ENCODE results near the gene DLG2.

Gene DLG2

GRCh38 chr11:83941050-83941449, 1686.1 kb downstream of the DLG2 start:
- DNase-seq, result no peak

DNA sequence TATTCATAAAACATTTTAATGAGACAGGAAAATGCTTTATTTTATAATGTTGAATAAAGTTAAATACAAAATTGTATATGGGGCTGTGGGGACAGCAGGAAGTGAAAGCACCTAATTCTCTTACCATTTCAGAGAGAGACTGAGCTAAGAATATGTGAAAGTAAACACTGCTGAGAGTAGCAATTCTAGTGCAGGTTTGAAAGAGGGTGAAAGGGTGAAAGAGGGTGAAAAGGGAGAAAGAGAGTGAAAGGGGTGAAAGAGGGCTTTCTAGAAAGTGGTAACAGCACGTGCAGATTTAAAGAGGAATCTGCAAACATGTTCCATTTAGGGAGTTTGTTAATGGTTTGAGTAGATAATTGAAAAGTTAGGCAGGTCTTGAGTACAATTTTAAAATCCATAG, 1689.0 kb downstream of the DLG2 start:
- DNase-seq, result no peak

DNA sequence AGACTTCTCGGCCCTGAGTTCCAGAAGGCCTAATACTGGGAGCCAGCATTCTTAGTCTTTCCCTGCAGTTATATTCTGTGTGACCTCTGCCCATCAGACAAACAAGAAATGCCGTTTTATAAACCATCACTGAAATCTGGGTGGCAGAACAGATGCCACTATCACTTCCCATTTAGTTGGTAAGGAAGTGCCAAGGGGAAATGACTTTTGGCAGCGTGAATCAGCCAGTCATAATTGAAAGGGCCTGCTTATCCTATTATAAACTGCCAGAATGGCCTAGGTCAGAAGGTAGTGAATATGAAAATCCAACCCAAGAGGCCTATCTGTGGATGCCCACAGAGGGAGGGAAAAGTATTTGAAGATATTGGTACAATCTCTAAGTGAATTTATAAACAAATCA, 1694.1 kb downstream of the DLG2 start:
- no peak for DNase-seq

GRCh38 chr11:83927422-83927821, 1699.7 kb downstream of the DLG2 start:
- DNase-seq, result no peak

DNA sequence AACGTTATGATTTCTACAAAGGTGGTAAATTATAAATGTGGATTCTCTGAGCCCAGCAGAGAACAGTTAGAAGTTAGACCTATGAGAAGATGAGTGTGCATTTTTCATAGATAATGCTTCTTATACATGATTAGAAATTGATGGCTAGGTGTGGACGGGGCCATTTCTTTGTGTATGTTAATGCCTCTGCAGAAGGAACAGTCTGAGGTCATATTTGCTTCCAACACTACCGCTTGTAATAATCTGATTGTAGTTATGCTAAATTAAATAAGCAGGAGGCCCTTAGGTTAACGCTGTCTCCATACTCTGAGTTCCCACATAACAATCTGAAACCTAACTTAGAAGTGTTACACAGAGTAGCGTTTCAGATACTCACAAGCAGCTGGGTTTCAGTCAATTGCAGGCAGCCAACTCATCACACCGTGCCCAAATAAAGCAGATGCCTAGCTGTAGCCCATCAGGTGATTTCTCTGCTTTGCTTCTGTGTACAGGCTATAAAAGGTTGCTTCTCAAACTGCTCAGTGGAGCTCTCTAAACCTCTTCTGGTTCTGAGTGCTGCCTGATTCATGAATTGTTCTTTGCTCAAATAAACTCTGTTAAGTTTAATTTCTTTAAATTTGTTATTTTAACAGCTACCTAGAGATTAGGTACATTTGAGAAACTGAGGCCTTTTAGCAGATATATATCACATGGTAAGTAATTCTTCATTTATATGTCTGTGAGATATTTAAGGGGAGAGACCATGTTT, 1702.2 kb downstream of the DLG2 start:
- DNase-seq, result no peak

GRCh38 chr11:83923961-83924360, 1703.2 kb downstream of the DLG2 start:
- no peak for DNase-seq

- no peak for DNase-seq
Observed at GRCh38 chr11:83922953-83923352, 1704.2 kb downstream of the DLG2 start.

GRCh38 chr11:83922318-83922717, 1704.8 kb downstream of the DLG2 start:
- no peak for DNase-seq

GRCh38 chr11:83921447-83922192, 1705.5 kb downstream of the DLG2 start:
- no peak for DNase-seq

- DNase-seq, result no peak
Observed at GRCh38 chr11:83918476-83918875, 1708.7 kb downstream of the DLG2 start.

- no peak for DNase-seq
Observed at GRCh38 chr11:83914995-83915394, 1712.1 kb downstream of the DLG2 start.

- no peak for DNase-seq
Observed at GRCh38 chr11:83909579-83910534, 1717.3 kb downstream of the DLG2 start.

GRCh38 chr11:83908298-83908856, 1718.8 kb downstream of the DLG2 start:
- no peak for DNase-seq

DNA sequence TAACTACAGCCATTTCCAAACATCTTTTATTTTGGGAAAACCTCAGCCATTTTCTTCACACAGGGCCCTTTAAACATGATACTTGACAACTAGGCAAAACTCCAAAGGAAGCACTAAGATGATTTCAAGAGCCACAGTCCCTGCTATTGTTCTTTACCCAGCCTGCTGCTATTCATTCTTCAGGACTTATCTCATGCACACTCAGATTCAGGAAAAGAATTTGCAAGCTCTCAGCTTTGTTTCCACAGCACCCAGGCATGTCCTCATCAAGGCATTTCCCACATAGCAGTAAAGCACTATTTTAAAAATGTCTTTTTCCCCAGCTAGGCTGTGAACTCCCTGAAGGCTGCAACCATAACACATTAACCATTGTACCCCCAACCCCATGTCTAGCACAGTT, 1731.6 kb downstream of the DLG2 start:
- DNase-seq, result no peak

- no peak for DNase-seq
Observed at GRCh38 chr11:83881428-83881827, 1745.7 kb downstream of the DLG2 start.

GRCh38 chr11:83871054-83871453, 1756.1 kb downstream of the DLG2 start:
- DNase-seq, result no peak

DNA sequence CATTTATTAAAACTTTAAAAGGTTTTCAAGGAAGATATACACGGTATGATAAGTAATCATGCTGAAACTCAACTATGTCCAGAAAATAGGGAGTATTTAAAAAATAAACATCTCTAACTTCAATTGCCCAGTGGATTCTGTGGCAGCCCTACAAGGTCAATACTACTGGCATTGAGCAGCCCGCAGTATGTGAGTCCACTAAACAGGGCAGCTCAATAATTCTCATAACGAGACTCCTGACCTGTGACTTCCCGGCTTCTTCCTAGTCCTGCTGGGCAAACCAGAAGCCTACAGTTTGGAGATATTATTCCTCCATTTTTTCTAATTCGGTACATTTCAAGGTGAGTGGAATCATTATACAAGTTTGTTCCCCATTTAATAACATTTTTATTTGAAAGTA, 1760.5 kb downstream of the DLG2 start:
- no peak for DNase-seq

DNA sequence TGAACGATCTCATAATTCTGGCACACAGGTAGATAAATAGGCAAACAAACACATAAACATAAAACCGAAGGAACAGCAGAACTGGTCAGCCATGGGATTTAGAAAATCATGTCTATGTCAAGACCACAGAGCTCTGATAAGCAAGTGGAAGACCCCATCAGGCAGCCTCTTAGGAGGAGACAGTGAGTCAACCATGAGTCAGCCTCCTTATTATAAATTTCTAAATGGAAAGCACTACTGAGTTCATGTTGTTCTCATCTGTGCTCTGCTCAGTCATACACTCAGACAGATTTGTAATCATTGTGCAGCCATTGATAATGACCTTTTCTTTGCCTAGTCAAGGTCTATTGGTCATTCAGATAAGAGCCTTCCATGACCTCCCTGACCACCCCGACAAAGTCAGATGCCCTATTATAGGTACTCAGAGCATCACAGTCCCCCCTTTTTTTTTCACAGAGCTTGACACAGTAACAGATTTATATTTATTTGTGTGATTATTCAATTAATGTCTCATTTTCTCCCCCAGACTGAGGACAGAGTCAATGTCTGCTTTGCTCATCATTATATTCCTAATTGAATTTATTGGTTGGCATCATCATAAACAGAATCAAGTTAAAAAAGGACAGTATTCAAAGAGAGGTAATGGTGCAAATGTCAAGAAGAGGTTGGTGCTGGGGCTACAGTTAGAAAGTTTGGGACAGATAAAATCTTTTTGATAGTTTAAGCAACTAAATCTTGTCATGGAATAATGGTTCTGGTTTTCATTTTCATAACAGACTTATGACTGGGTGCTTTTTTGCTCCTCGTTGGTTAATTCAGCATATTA, 1761.3 kb downstream of the DLG2 start:
- DNase-seq, result no peak

GRCh38 chr11:83864412-83865057, 1762.6 kb downstream of the DLG2 start:
- no peak for DNase-seq

GRCh38 chr11:83863272-83863671, 1763.9 kb downstream of the DLG2 start:
- DNase-seq, result no peak

GRCh38 chr11:83862691-83863090, 1764.5 kb downstream of the DLG2 start:
- DNase-seq, result no peak

DNA sequence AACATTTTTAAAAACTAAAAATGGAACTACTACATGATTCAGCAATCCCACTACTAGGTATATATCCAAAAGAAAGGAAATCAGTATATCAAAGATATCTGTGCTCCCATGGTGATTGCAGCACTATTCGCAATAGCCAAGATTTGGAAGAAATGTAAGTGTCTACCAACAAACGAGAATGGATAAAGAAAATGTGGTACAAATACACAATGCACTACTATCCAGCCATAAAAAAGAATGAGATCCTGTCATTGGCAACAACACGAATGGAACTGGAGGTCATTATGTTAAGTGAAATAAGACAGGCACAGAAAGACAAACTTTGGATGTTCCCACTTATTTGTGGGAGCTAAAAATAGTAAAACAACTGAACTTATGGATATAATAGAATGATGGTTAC, 1765.1 kb downstream of the DLG2 start:
- no peak for DNase-seq

All from CD4-positive, alpha-beta T cell treated with Interleukin-21 for 1 hour (primary cell).